Smooth muscle cell (in vitro differentiated cells): Measurements from ENCODE around the gene TTLL11. TPM values are rescaled to one million over a fixed set of nuclear protein-coding genes. Genes with fewer than 3 reads are reported as not detected.
"Not testable (repeated sequence)": the region's sequence is repeated elsewhere in the genome, so short reads cannot be mapped to it uniquely, and the experiment has no call there.

ENCODE experiments used
- DNase-seq: peaks from one replicate; lab custom pipeline; 2025; ENCODE audit not compliant: unreplicated experiment; lab: John Stamatoyannopoulos, UW
- H2AFZ ChIP-seq: fragments of 200-600 bp; sonication (generic); 2 replicates; pipeline ENCODE4 v1.6.0; 2016; ENCODE audit warnings: antibody characterized with exemption, low read depth, mild to moderate bottlenecking
- H3F3A ChIP-seq: fragments of 200-600 bp; sonication (generic); 2 replicates; pipeline ENCODE4 v1.6.0; 2017; ENCODE audit warnings: antibody characterized with exemption, low read depth
- H3K27ac ChIP-seq: fragments of 200-600 bp; sonication (generic); 2 replicates; pipeline ENCODE4 v1.5.1; 2016; ENCODE audit warnings: low read depth, mild to moderate bottlenecking
- H3K27me3 ChIP-seq: fragments of 200-600 bp; sonication (generic); 2 replicates; pipeline ENCODE4 v1.6.1; 2016; ENCODE audit warnings: low read depth, mild to moderate bottlenecking
- H3K36me3 ChIP-seq: fragments of 200-600 bp; sonication (generic); 2 replicates; pipeline ENCODE4 v1.5.1; 2016; ENCODE audit warnings: low read depth
- H3K4me1 ChIP-seq: fragments of 200-600 bp; sonication (generic); 2 replicates; pipeline ENCODE4 v1.5.1; 2016; ENCODE audit warnings: low read depth
- H3K4me2 ChIP-seq: fragments of 200-600 bp; sonication (generic); 2 replicates; pipeline ENCODE4 v1.6.0; 2016; ENCODE audit warnings: mild to moderate bottlenecking
- H3K4me3 ChIP-seq: fragments of 200-600 bp; sonication (generic); 2 replicates; pipeline ENCODE4 v1.5.1; 2016; ENCODE audit warnings: mild to moderate bottlenecking
- H3K79me2 ChIP-seq: fragments of 200-600 bp; sonication (generic); 2 replicates; pipeline ENCODE4 v1.6.0; 2016; ENCODE audit warnings: low read depth, mild to moderate bottlenecking
- H3K9ac ChIP-seq: fragments of 200-600 bp; sonication (generic); 2 replicates; pipeline ENCODE4 v1.6.0; 2016; ENCODE audit warnings: low read depth
- H3K9me3 ChIP-seq: fragments of 200-600 bp; sonication (generic); replicated peaks from 2 replicates; pipeline ENCODE4 v1.5.1; 2016; ENCODE audit warnings: low read depth
- H4K20me1 ChIP-seq: fragments of 200-600 bp; sonication (generic); 2 replicates; pipeline ENCODE4 v1.6.0; 2016; ENCODE audit warnings: low read depth
- CTCF ChIP-seq: fragments of 200-600 bp; sonication (generic); IDR thresholded peaks from 2 replicates; pipeline ENCODE4 v1.5.1; 2017; ENCODE audit warnings: borderline replicate concordance, mild to moderate bottlenecking, antibody characterized with exemption; ENCODE audit not compliant: insufficient read depth, poor library complexity, severe bottlenecking
- WGBS: methylation state at CpG from one replicate; pipeline ENCODE4 v1.1.7; 2016; ENCODE audit warnings: low lambda C conversion rate; 5-methylcytosine and 5-hydroxymethylcytosine counted together
- polyA plus RNA-seq: library from polyadenylated mRNA; unstranded; fragments of >200 nt; fragmentation: Nextera tagmentation; extraction: Ambion mirVana; gene quantifications from 2 replicates; pipeline ENCODE4 v1.2.1, GENCODE V29; 2016
- total RNA-seq: library from RNA; depleted of rRNA; stranded (reverse); fragments of >200 nt; gene quantifications from 2 replicates; pipeline ENCODE4 v1.2.3, GENCODE V29; 2014

Gene TTLL11
- total and polyA plus RNA-seq, 2 experiments from 2014 or later: 2.6 to 3.7 TPM

- Histone ChIP-seq H3K27ac (no peak overlapping the region), H3K9ac (no peak overlapping the region), H3K4me1 (no peaks in the 10 kb centered on the region), H2AFZ (no peak overlapping the region), H3K9me3 (no peaks in the 10 kb centered on the region), H3K4me2 (no peak overlapping the region), H3K4me3 (no peak overlapping the region), H3K36me3 (no peaks in the 10 kb centered on the region), H4K20me1 (no peaks in the 10 kb centered on the region), H3F3A (no peaks in the 10 kb centered on the region), H3K79me2 (no peaks in the 10 kb centered on the region), H3K27me3 (no peaks in the 10 kb centered on the region)
- DNase-seq: no peak
- 96% methylated on average over 6 of the region's 6 CpGs for WGBS
- no peak for TF ChIP-seq CTCF
Measured at GRCh38 chr9:122004589-122004988, 88.5 kb downstream of the TTLL11 start.

DNA sequence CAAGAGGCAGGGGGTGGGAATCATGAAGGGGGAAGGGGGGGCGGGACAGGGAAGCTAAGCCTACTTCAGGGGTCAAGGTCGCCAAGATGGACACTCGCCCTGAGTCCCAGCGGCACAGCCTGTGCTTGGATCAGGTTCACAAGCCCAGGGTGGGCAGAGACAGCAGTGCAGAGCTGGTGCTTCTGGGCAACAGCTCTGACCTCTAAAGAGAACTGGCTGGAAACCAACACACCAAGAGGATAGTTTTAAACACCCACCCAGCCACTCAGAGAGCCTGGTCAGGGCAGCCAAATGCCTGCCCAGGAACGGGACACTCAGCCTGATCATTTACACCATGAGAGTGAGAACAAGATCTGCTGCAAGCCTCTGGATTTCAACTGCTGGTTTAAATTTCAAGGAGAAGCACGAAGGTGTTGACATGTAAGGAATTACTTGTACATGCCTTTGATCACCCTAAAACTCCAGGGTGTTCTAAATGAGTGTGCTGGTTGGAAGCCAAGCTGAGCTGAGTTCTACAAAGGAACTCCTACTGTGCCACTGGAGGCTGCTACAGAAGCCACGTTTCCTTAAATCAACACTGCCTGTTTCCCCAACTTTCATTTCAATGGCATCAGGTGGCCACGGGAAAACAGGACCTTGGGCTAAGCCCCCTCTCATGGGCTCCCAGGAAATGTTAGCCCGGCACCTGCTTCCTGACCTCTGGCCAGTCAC is 91.5 kb downstream of the TTLL11 start:
- no peaks in the 10 kb centered on the region for H3F3A ChIP-seq
- H3K4me3 ChIP-seq: no peak overlapping the region
- no peaks in the 10 kb centered on the region for H3K27me3 ChIP-seq
- no peaks in the 10 kb centered on the region for H3K4me1 ChIP-seq
- H3K9ac ChIP-seq: no peak overlapping the region
- no peaks in the 10 kb centered on the region for H3K9me3 ChIP-seq
- no peak for DNase-seq
- H2AFZ ChIP-seq: no peak overlapping the region
- no peaks in the 10 kb centered on the region for H3K36me3 ChIP-seq
- H3K79me2 ChIP-seq: no peaks in the 10 kb centered on the region
- no peak for TF ChIP-seq CTCF
- 69% methylated on average over 9 of the region's 9 CpGs for WGBS
- no peak overlapping the region for H3K27ac ChIP-seq
- no peaks in the 10 kb centered on the region for H4K20me1 ChIP-seq
- no peak overlapping the region for H3K4me2 ChIP-seq

DNA sequence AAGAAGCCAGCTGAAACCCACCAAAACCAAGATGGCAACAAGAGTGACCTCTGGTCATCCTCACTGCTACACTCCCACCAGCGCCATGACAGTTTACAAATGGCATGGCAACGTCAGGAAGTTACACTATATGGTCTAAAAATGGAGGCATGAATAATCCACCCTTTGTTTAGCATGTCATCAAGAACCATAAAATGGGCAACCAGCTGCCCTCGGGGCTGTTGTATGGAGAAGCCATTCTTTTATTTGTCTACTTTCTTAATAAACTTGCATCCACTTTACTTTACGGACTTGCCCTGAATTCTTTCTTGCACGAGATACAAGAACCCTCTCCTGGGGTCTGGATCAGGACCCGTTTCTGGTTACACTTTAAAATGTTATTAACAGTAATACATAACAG is 92.6 kb downstream of the TTLL11 start:
- H3K36me3 ChIP-seq, H3K4me2 ChIP-seq, H3K27me3 ChIP-seq, H3K79me2 ChIP-seq, H3K9ac ChIP-seq, H3F3A ChIP-seq, H3K4me1 ChIP-seq, H2AFZ ChIP-seq, H3K27ac ChIP-seq, H3K9me3 ChIP-seq, H3K4me3 ChIP-seq, H4K20me1 ChIP-seq, DNase-seq: not testable (repeated sequence)
- 94% methylated on average over 6 of the region's 6 CpGs for WGBS

- no peaks in the 10 kb centered on the region for H4K20me1 ChIP-seq
- no peak overlapping the region for H3K4me3 ChIP-seq
- H3K27me3 ChIP-seq: no peaks in the 10 kb centered on the region
- H3K27ac ChIP-seq: no peak overlapping the region
- no peak overlapping the region for H2AFZ ChIP-seq
- H3K79me2 ChIP-seq: no peaks in the 10 kb centered on the region
- H3K4me2 ChIP-seq: no peak overlapping the region
- WGBS: 81% methylated on average over 3 of the region's 3 CpGs
- no peaks in the 10 kb centered on the region for H3K4me1 ChIP-seq
- no peak for DNase-seq
- no peaks in the 10 kb centered on the region for H3F3A ChIP-seq
- no peak for TF ChIP-seq CTCF
- H3K9me3 ChIP-seq: no peaks in the 10 kb centered on the region
- H3K9ac ChIP-seq: no peak overlapping the region
- no peaks in the 10 kb centered on the region for H3K36me3 ChIP-seq
Measured at GRCh38 chr9:121999556-121999955, 93.6 kb downstream of the TTLL11 start.
